NCI-H2227 (cell line): Measurements from ENCODE around the gene ZNF790.

Experiments
- DNase-seq: peaks from one replicate; lab custom pipeline; 2025; ENCODE audit not compliant: unreplicated experiment; lab: John Stamatoyannopoulos, UW

Gene ZNF790

GRCh38 chr19:36772311-36773222 is 65.6 kb downstream of the ZNF790 start, which contains the start of gene ZNF850:
Gene ZNF850, minus strand, starts transcription at chr19:36772807. Its CDS starts 10,201 bp downstream, at chr19:36762606.
- DNase-seq: peak; percentile 92

GRCh38 chr19:36771261-36772231 is 66.6 kb downstream of the ZNF790 start:
- no peak for DNase-seq
